Stimulated activated naive B cell treated with anti-CD40 and anti-IgM and Interleukin-4, amounts not matched to agents 10 μg/mL and 1 μg/mL and 100 μg/mL, for 72 hours (primary cell): ENCODE data around the gene MYH6.

Experiments used
- ATAC-seq, 2 donors: fragments of 150-1000 bp; cut with Tn5 transposase; replicated peaks; 2 replicates each; pipeline ENCODE4 v1.10.0; 2021; ENCODE audit warnings: moderate library complexity in 1 of 2
- DNase-seq: peaks from one replicate; pipeline ENCODE4 v3.0.0; 2021
- H3K27ac Mint-ChIP-seq: one replicate; pipeline ENCODE4 v1.8.0; 2022; ENCODE audit warnings: mild to moderate bottlenecking, mixed read lengths
- H3K27me3 Mint-ChIP-seq, 2 donors: one replicate each; pipeline ENCODE4 v1.8.0; 2022; ENCODE audit warnings: mixed read lengths in 2 of 2
- H3K36me3 Mint-ChIP-seq, 2 donors: one replicate each; pipeline ENCODE4 v1.8.0; 2022; ENCODE audit warnings: mixed read lengths in 2 of 2, mild to moderate bottlenecking in 1 of 2
- H3K4me1 Mint-ChIP-seq, 2 donors: one replicate each; pipeline ENCODE4 v1.8.0; 2022; ENCODE audit warnings: mixed read lengths in 2 of 2, mild to moderate bottlenecking in 1 of 2
- H3K4me3 Mint-ChIP-seq, 2 donors: one replicate each; pipeline ENCODE4 v1.8.0; 2022; ENCODE audit warnings: mild to moderate bottlenecking in 2 of 2, mixed read lengths in 2 of 2, moderate library complexity in 1 of 2
- H3K9me3 Mint-ChIP-seq, 2 donors: one replicate each; pipeline ENCODE4 v1.8.0; 2022; ENCODE audit warnings: mixed read lengths in 2 of 2, mild to moderate bottlenecking in 1 of 2

MYH6 gene

GRCh38 chr14:23348297-23348655 is 59.8 kb downstream of the MYH6 start:
- Mint-ChIP-seq H3K27ac (no peak overlapping the region), H3K4me3 (no peak overlapping the region), H3K27me3 (peaks cover 52 to 65% of the 10 kb centered on the region in 2 donors), H3K9me3 (peaks cover 0 to 3% of the 10 kb centered on the region in 2 donors), H3K36me3 (no peaks in the 10 kb centered on the region), H3K4me1 (no peaks in the 10 kb centered on the region)
- no peak for DNase-seq
- ATAC-seq: no peak

- no peaks in the 10 kb centered on the region for H3K4me1 Mint-ChIP-seq
- ATAC-seq: no peak
These were observed 60.4 kb downstream of the MYH6 start for GRCh38 chr14:23347406-23348296.

GRCh38 chr14:23346693-23347405 is 61.2 kb downstream of the MYH6 start:
- Mint-ChIP-seq H3K27me3 (peaks cover 50 to 55% of the 10 kb centered on the region in 2 donors), H3K36me3 (no peaks in the 10 kb centered on the region), H3K4me1 (no peaks in the 10 kb centered on the region), H3K4me3 (no peak overlapping the region), H3K27ac (no peak overlapping the region), H3K9me3 (peaks cover 0 to 3% of the 10 kb centered on the region in 2 donors)
- ATAC-seq (no peak), DNase-seq (no peak)

More at GRCh38 chr14:23347406-23348296, 60.4 kb downstream of the MYH6 start:
- no peak overlapping the region for H3K4me3 Mint-ChIP-seq
- H3K27me3 Mint-ChIP-seq: peaks cover 46 to 58% of the 10 kb centered on the region in 2 donors
- H3K9me3 Mint-ChIP-seq: peaks cover 0 to 3% of the 10 kb centered on the region in 2 donors
- no peak for DNase-seq
- H3K27ac Mint-ChIP-seq: no peak overlapping the region
- no peaks in the 10 kb centered on the region for H3K36me3 Mint-ChIP-seq

GRCh38 chr14:23345987-23346692 is 61.9 kb downstream of the MYH6 start:
- H3K36me3 Mint-ChIP-seq: no peaks in the 10 kb centered on the region
- H3K4me1 Mint-ChIP-seq: no peaks in the 10 kb centered on the region
- H3K9me3 Mint-ChIP-seq: peaks cover 0 to 3% of the 10 kb centered on the region in 2 donors
- H3K4me3 Mint-ChIP-seq: no peak overlapping the region
- no peak for DNase-seq
- no peak overlapping the region for H3K27ac Mint-ChIP-seq
- H3K27me3 Mint-ChIP-seq: peaks cover 48% of the 10 kb centered on the region in 2 donors
- no peak for ATAC-seq

GRCh38 chr14:23344481-23344880 is 63.6 kb downstream of the MYH6 start:
- H3K36me3 Mint-ChIP-seq: no peaks in the 10 kb centered on the region
- H3K9me3 Mint-ChIP-seq: peaks cover 0 to 3% of the 10 kb centered on the region in 2 donors
- DNase-seq: no peak
- no peak for ATAC-seq
- H3K27me3 Mint-ChIP-seq: peaks cover 31 to 34% of the 10 kb centered on the region in 2 donors
- H3K4me3 Mint-ChIP-seq: no peak overlapping the region
- no peaks in the 10 kb centered on the region for H3K4me1 Mint-ChIP-seq
- H3K27ac Mint-ChIP-seq: no peak overlapping the region

GRCh38 chr14:23339506-23340268 is 68.4 kb downstream of the MYH6 start:
- peaks cover 34 to 35% of the 10 kb centered on the region in 2 donors for H3K27me3 Mint-ChIP-seq
- peaks cover 0 to 6% of the 10 kb centered on the region in 2 donors for H3K9me3 Mint-ChIP-seq
- H3K4me1 Mint-ChIP-seq: no peaks in the 10 kb centered on the region
- H3K4me3 Mint-ChIP-seq: no peak overlapping the region
- DNase-seq: no peak
- H3K27ac Mint-ChIP-seq: no peak overlapping the region
- no peak for ATAC-seq
- H3K36me3 Mint-ChIP-seq: no peaks in the 10 kb centered on the region

GRCh38 chr14:23335623-23336022 is 72.5 kb downstream of the MYH6 start:
- Mint-ChIP-seq H3K4me3 (no peak overlapping the region), H3K4me1 (no peaks in the 10 kb centered on the region), H3K27ac (no peak overlapping the region), H3K27me3 (peaks cover 28 to 38% of the 10 kb centered on the region in 2 donors), H3K36me3 (no peaks in the 10 kb centered on the region), H3K9me3 (peaks cover 0 to 6% of the 10 kb centered on the region in 2 donors)
- DNase-seq: no peak
- no peak for ATAC-seq
